ENCODE data around the gene C8B.

The C8B gene

DNA sequence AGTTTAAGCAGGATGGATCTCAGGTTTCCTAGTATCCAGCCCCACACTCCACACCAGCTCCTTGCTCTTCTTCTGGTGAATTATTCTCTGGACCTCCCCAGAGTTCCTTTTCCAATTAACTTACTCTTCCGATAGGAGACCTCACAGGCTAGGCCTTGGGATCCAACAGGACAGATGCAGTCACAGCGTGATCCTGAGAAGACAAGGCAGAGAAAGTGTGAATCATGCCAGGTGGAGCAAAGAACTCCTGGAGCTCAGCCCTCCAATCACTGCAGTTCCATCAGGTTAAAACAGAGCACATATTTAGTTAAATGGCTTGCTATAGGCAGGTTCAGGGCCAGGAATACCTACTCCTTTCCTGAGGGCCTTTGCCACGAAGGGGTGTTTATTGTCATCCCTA is 34.1 kb downstream of the C8B start:
- no peak for DNase-seq

DNA sequence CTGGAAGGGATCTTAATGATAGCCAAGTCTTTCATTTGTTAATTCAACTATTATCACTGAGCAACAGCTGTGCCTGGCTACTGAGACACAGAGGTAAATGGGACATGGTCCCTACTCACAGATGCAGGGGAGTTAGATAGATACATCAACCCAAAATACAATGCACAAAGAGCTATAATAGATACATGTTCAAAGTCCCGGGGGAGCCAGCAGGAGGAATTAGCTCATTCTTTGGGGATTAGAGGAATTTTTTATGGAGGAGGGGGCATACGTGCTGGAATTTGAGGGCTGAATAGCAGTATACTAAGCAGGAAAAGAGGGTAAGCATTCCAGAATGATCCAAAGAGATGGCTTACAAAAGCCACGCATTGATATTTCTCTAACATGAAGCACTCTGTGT is 34.6 kb downstream of the C8B start:
- DNase-seq: no peak

GRCh38 chr1:56929492-56929891 is 36.3 kb downstream of the C8B start:
- DNase-seq: no peak

DNA sequence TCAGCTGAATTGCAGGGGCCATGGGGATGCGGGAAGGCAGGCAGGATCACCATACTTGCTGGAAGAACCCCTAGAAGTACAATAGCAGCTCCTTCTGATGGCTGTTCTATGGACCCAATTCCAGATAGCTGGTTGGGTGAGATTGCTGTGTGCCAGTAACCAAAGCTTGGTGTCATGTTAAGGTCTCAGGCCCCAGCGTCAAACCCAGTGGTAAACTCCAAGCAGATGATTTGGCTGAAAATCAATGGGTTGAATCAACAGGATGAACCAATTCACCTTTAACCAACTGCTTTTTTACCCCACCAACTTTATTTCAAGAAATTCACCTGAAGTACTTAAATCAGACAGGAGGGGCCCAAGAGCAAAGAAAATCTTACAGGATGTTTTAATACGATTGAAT is 37.8 kb downstream of the C8B start:
- DNase-seq: no peak

DNA sequence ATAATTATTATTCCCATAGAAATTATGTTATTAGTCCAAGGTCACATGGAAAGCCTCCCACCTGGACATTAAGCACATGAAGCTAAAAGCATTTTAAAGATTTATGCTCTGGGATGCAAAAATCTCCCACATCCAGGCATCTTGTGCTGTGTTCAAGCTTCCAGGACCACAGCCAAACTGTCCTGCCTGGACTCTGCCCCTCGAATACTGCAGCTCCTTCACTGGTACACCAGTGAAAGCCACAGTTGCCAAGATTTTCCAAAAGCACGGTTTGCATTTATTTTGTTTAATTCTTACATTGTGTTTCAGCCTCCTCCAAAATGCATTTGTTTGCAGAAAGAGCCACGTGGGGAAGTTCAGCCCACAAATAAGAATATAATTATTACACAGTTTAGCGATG is 38.6 kb downstream of the C8B start:
- no peak for DNase-seq

- DNase-seq: no peak
Measured at GRCh38 chr1:56925193-56925592, 40.6 kb downstream of the C8B start.

- no peak for DNase-seq
Measured at GRCh38 chr1:56924116-56924515, 41.7 kb downstream of the C8B start.

DNA sequence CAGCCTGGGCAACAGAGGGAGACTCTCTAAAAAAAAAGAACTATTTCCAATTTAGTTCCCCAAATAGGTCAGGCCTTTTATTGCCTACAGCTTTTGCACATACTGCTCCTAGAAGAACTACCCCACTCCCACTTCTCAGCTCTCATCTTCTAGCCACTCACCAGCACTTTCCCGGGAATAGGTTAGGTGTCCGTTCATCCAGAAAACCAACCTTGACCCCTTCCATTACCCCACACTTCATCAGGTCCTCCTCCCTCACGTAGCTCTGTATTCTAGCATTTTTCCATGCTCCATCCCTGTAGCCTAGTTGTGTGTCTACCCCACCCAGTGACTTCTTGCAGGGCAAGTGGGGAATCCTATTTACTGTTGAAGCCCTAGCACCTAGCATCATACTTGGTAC is 42.6 kb downstream of the C8B start:
- DNase-seq: no peak

DNA sequence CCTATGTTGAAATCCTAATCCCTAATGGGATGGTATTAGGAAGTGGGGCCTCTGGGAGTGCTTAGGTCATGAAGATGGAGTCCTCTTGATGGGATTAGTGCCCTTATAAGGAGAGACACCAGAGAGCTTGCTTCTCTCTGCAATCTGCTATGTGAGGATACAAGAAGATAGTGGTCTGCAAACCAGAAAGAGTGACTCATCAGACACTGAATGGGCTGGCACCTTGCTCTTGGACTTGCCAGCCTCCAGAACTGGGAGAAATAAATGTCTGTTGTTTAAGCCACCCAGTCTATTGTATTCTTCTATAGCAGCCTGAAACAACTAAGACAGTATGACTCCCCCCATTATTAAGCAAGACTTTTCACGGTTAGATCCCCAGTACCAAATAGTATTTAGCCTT is 43.3 kb downstream of the C8B start:
- DNase-seq: no peak

DNA sequence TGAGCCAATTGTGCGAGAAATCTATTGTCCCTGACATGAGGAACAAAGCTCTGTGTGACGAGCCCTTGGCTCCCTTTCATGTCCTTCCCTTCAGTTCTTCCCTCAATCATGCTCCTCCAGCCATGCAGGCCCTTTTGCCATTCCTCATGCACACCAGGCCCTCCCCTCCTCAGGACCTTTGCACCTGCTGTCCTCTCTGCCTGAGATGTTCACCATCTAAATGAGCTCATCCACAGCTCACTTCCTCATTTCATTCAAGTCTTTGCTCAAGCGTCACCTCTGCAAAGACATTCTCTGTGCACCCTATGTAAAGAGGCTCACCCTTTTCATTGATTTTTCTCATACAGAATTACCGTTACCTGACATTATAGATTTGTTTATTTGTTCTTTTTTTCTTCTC is 43.7 kb downstream of the C8B start:
- no peak for DNase-seq

- no peak for DNase-seq
Measured at GRCh38 chr1:56921479-56921878, 44.3 kb downstream of the C8B start.

GRCh38 chr1:56920591-56921001 is 45.2 kb downstream of the C8B start:
- no peak for DNase-seq

GRCh38 chr1:56917356-56917755 is 48.5 kb downstream of the C8B start:
- no peak for DNase-seq

- DNase-seq: no peak
Measured at GRCh38 chr1:56916630-56917029, 49.2 kb downstream of the C8B start.

- DNase-seq: no peak
Measured at GRCh38 chr1:56915960-56916359, 49.9 kb downstream of the C8B start.

DNA sequence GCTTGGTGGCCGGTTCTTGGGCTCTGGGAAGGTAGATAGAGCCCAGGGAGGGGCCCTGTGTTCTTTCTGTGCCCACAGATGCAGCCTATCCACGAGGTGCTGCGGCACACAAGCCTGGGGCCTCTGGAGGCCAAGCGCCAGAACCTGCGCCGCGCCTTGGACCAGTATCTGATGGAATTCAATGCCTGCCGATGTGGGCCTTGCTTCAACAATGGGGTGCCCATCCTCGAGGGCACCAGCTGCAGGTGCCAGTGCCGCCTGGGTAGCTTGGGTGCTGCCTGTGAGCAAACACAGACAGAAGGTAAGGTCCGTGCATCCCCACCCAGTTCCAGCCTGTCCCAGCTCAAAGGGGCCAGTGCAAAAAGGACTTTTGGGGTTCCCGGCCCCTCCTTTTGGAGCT is 53.5 kb downstream of the C8B start:
- DNase-seq: no peak

- DNase-seq: no peak
Measured at GRCh38 chr1:56911098-56911938, 54.5 kb downstream of the C8B start.

DNA sequence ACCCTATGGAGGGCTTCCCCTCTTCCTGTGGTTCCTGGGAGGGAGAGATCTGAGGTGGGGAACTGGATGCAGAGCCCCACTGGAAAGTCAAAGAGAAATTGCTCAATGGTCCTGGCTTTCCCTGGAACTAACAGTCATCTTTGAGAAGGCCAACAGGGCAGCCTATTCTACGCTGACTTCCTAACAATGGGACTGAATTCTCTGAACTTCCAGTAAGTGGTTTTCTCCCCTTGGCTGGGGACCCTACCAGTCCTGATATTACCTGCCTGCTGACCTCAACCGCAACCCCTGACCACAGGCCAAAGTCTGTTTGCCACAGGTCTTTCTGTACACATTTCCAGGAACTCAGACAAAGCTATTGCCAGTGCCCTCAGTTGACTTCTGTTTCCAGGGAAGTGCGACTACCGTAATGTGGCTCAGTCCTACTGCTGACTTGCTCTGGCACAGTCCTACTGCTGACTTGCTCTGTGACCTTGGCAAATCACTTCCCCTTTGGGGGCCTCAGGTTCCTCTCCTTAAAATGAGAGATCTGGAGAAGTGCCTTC is 55.3 kb downstream of the C8B start:
- DNase-seq: no peak

DNA sequence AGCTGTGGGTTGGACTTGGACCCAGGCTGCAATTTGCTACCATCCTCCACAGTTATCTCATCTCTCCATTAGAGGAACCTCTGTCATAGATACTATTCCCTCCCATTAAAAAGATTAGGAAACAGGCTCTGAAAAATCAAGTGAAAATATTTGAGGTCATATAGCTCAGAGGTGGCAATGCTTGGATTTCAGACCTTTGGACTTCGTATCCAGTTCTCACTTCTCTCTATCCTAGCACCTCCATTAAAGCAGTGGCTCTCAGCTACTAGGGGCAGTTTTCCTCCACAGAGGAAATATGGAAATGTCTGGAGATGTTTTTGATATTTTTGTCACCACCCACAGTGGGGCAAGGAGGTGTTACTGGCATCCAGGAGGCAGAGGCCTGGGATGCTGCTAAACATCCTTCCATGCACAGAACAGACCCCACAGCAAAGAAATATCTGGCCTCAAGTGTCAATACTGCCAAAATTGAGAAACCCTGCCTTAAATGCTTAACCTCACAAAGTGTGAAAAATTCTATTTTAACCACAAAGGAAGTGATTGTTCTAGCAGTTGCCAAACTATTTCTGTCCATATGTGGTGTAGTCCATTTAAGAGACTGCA is 57.1 kb downstream of the C8B start:
- DNase-seq: no peak

DNA sequence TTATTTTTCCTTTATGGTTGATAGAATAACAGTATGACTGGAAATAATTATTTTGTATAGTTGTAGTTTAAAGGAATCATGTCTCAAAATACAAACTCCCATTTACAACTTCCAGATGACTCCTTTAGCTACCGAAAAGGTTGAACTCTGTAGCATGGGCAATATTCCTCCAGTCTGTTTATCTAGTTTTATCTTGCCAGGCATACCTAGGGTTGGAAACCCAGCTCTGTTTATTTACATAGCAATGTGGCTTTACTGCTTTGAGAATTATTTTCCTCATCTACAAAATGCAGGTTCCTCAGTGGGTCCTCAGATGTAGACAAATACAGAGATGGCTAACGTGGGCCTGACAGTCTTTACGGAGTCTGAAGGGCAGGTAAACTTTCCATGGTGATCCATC is 60.1 kb downstream of the C8B start:
- no peak for DNase-seq

- DNase-seq: no peak
Measured at GRCh38 chr1:56904663-56905397, 61.0 kb downstream of the C8B start.

DNA sequence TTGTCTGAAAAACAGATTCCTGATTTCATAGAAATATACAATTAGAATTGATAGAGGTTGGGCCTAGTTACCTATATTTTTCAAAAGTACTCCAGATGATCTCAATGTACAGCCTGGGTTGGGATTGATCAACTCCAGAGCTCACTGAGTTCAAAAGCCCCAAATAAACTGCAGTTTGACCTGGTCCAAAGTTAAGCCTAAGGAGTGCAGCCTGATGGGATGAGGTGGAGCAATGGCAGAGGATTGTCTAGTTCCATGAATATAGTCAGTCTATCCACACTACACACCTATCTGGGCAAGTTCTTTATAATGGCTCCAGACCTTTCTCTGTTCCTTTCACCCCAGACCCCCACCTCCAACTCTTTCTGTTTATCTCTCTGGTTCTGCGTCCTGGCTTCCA is 62.0 kb downstream of the C8B start:
- no peak for DNase-seq

All from nucleus accumbens (tissue), 56 donors.